Smooth muscle cell (in vitro differentiated cells): ENCODE data around the gene EN1. TPM values are rescaled to one million over a fixed set of nuclear protein-coding genes. Genes with fewer than 3 reads are reported as not detected.

Source experiments
- DNase-seq: peaks from one replicate; lab custom pipeline; 2025; ENCODE audit not compliant: unreplicated experiment; lab: John Stamatoyannopoulos, UW
- H2AFZ ChIP-seq: fragments of 200-600 bp; sonication (generic); 2 replicates; pipeline ENCODE4 v1.6.0; 2016; ENCODE audit warnings: antibody characterized with exemption, low read depth, mild to moderate bottlenecking
- H3F3A ChIP-seq: fragments of 200-600 bp; sonication (generic); 2 replicates; pipeline ENCODE4 v1.6.0; 2017; ENCODE audit warnings: antibody characterized with exemption, low read depth
- H3K27ac ChIP-seq: fragments of 200-600 bp; sonication (generic); 2 replicates; pipeline ENCODE4 v1.5.1; 2016; ENCODE audit warnings: low read depth, mild to moderate bottlenecking
- H3K27me3 ChIP-seq: fragments of 200-600 bp; sonication (generic); 2 replicates; pipeline ENCODE4 v1.6.1; 2016; ENCODE audit warnings: low read depth, mild to moderate bottlenecking
- H3K36me3 ChIP-seq: fragments of 200-600 bp; sonication (generic); 2 replicates; pipeline ENCODE4 v1.5.1; 2016; ENCODE audit warnings: low read depth
- H3K4me1 ChIP-seq: fragments of 200-600 bp; sonication (generic); 2 replicates; pipeline ENCODE4 v1.5.1; 2016; ENCODE audit warnings: low read depth
- H3K4me2 ChIP-seq: fragments of 200-600 bp; sonication (generic); 2 replicates; pipeline ENCODE4 v1.6.0; 2016; ENCODE audit warnings: mild to moderate bottlenecking
- H3K4me3 ChIP-seq: fragments of 200-600 bp; sonication (generic); 2 replicates; pipeline ENCODE4 v1.5.1; 2016; ENCODE audit warnings: mild to moderate bottlenecking
- H3K79me2 ChIP-seq: fragments of 200-600 bp; sonication (generic); 2 replicates; pipeline ENCODE4 v1.6.0; 2016; ENCODE audit warnings: low read depth, mild to moderate bottlenecking
- H3K9ac ChIP-seq: fragments of 200-600 bp; sonication (generic); 2 replicates; pipeline ENCODE4 v1.6.0; 2016; ENCODE audit warnings: low read depth
- H3K9me3 ChIP-seq: fragments of 200-600 bp; sonication (generic); replicated peaks from 2 replicates; pipeline ENCODE4 v1.5.1; 2016; ENCODE audit warnings: low read depth
- H4K20me1 ChIP-seq: fragments of 200-600 bp; sonication (generic); 2 replicates; pipeline ENCODE4 v1.6.0; 2016; ENCODE audit warnings: low read depth
- WGBS: methylation state at CpG from one replicate; pipeline ENCODE4 v1.1.7; 2016; ENCODE audit warnings: low lambda C conversion rate; 5-methylcytosine and 5-hydroxymethylcytosine counted together
- polyA plus RNA-seq: library from polyadenylated mRNA; unstranded; fragments of >200 nt; fragmentation: Nextera tagmentation; extraction: Ambion mirVana; gene quantifications from 2 replicates; pipeline ENCODE4 v1.2.1, GENCODE V29; 2016
- total RNA-seq: library from RNA; depleted of rRNA; stranded (reverse); fragments of >200 nt; gene quantifications from 2 replicates; pipeline ENCODE4 v1.2.3, GENCODE V29; 2014
- TF ChIP-seq, protein P1 (sequence below): fragments of 200-600 bp; sonication (generic); IDR thresholded peaks from 2 replicates; pipeline ENCODE4 v1.5.1; 2017; ENCODE audit warnings: borderline replicate concordance, mild to moderate bottlenecking, antibody characterized with exemption; ENCODE audit not compliant: insufficient read depth, poor library complexity, severe bottlenecking

The EN1 gene
- total and polyA plus RNA-seq, 2 experiments from 2014 or later, result 3.0 to 3.4 TPM

GRCh38 chr2:118810766-118811165 is 36.7 kb downstream of the EN1 start:
- WGBS, result 57% methylated on average over 7 of the region's 7 CpGs
- no peaks in the 10 kb centered on the region for H3K79me2 ChIP-seq
- H3F3A ChIP-seq, result no peaks in the 10 kb centered on the region
- peaks cover 31% of the 10 kb centered on the region for H3K27me3 ChIP-seq
- no peak overlapping the region for H2AFZ ChIP-seq
- H3K4me1 ChIP-seq, result peaks cover 38% of the 10 kb centered on the region
- H4K20me1 ChIP-seq, result no peaks in the 10 kb centered on the region
- DNase-seq, result no peak
- no peak overlapping the region for H3K27ac ChIP-seq
- no peaks in the 10 kb centered on the region for H3K36me3 ChIP-seq
- no peak overlapping the region for H3K4me2 ChIP-seq
- TF ChIP-seq, protein P1, sequence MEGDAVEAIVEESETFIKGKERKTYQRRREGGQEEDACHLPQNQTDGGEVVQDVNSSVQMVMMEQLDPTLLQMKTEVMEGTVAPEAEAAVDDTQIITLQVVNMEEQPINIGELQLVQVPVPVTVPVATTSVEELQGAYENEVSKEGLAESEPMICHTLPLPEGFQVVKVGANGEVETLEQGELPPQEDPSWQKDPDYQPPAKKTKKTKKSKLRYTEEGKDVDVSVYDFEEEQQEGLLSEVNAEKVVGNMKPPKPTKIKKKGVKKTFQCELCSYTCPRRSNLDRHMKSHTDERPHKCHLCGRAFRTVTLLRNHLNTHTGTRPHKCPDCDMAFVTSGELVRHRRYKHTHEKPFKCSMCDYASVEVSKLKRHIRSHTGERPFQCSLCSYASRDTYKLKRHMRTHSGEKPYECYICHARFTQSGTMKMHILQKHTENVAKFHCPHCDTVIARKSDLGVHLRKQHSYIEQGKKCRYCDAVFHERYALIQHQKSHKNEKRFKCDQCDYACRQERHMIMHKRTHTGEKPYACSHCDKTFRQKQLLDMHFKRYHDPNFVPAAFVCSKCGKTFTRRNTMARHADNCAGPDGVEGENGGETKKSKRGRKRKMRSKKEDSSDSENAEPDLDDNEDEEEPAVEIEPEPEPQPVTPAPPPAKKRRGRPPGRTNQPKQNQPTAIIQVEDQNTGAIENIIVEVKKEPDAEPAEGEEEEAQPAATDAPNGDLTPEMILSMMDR, result no peak
- H3K4me3 ChIP-seq, result no peak overlapping the region
- no peak overlapping the region for H3K9ac ChIP-seq
- no peaks in the 10 kb centered on the region for H3K9me3 ChIP-seq

DNA sequence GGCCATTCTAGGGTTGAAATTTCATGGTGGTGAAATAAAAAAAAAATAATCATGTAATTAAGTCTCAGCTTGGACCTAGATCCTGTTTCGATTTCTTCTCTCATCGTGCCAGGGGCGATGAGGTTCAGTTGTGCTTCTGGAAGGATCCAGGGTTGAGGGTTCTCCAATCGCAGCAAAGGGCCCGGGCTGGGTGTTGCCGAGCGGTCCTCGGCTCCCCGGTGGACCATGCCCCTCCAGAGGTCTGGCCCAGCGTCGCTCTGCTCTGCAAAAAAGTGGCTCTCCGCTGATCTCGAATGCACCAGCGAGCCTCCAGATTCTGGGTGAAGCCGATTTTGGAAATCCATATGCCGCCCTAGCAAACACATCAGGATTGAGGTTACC is 39.0 kb downstream of the EN1 start:
- Histone ChIP-seq H3K27ac (no peak overlapping the region), H3K9ac (no peak overlapping the region)

DNA sequence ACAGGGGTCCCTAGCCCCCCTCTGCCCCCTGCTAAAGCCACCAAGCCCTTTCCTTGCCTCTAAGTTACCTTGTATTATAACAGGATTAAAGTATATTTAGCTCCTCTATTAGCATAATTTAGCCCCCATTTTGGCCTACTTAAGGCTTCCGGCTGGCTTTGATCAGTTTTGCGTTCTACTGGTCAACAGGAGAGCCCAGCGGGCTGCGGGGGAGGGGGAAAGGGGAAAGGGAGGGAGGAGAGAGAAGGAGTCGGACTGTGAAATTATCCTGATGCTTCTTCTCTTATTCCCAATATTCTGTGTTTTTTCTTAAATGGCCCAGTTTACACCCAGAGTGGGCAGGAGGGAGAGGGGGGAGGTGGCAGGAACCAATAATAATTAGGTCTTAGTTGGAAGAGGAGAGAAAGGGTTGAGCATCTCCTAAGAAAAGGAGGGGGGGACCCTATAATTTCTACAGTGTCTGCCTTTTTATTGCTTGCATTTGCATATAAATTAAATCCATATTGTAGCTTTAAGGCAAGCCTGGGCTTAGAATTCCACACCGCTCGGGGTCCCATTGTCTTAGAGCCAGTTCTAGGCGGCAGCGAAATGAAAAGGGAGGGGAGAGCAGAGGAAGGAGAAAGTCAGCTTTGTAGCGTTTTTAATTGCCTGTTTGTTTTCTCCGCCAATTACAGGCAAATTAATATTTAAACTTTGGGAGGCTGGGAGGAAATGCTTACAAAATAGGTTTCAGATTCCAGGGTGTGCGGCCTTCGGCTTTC is 39.6 kb downstream of the EN1 start:
- H3K4me2 ChIP-seq, result no peak overlapping the region
- no peak overlapping the region for H3K4me3 ChIP-seq
- H3K27ac ChIP-seq, result no peak overlapping the region
- H3K9ac ChIP-seq, result no peak overlapping the region
- H2AFZ ChIP-seq, result no peak overlapping the region
- TF ChIP-seq, protein P1, result no peak
- WGBS, result 65% methylated on average over 13 of the region's 13 CpGs
- no peaks in the 10 kb centered on the region for H4K20me1 ChIP-seq
- peaks cover 32% of the 10 kb centered on the region for H3K4me1 ChIP-seq
- H3K27me3 ChIP-seq, result peaks cover 18% of the 10 kb centered on the region
- H3K79me2 ChIP-seq, result no peaks in the 10 kb centered on the region
- H3F3A ChIP-seq, result no peaks in the 10 kb centered on the region
- H3K36me3 ChIP-seq, result no peaks in the 10 kb centered on the region
- no peak for DNase-seq
- no peaks in the 10 kb centered on the region for H3K9me3 ChIP-seq

More for the DNA sequence above, 39.0 kb downstream of the EN1 start:
- Histone ChIP-seq H3K36me3 (no peaks in the 10 kb centered on the region), H3F3A (no peaks in the 10 kb centered on the region), H3K4me2 (no peak overlapping the region), H3K4me3 (no peak overlapping the region), H3K9me3 (no peaks in the 10 kb centered on the region), H3K27me3 (peaks cover 24% of the 10 kb centered on the region), H2AFZ (no peak overlapping the region), H4K20me1 (no peaks in the 10 kb centered on the region), H3K4me1 (peaks cover 38% of the 10 kb centered on the region), H3K79me2 (no peaks in the 10 kb centered on the region)
- no peak for DNase-seq
- TF ChIP-seq, protein P1, result no peak
- 36% methylated on average over 16 of the region's 16 CpGs for WGBS
